ENCODE measurements around the gene CHRNA10. TPM values are rescaled to one million over a fixed set of nuclear protein-coding genes. Genes with fewer than 3 reads are reported as not detected.

CHRNA10 gene
- total RNA-seq, 1 donor from 2014 or later: not detected

- Histone ChIP-seq H3K27ac (no peak overlapping the region), H3K36me3 (no peaks in the 10 kb centered on the region), H3K4me3 (no peak overlapping the region), H3K4me1 (no peaks in the 10 kb centered on the region), H3K9me3 (no peaks in the 10 kb centered on the region), H3K27me3 (no peaks in the 10 kb centered on the region)
- no peak for DNase-seq (ENCODE audit: low spot score in 2 of 2)
- intact Hi-C loops (cut with DNase I): no loop called here
- TF ChIP-seq CTCF (IDR thresholded peaks at IDR 0.05): no peak
Observed at GRCh38 chr11:3616721-3617460, 54.3 kb downstream of the CHRNA10 start.

- TF ChIP-seq CTCF (IDR thresholded peaks at IDR 0.05): no peak
- no peaks in the 10 kb centered on the region for H3K36me3 ChIP-seq
- intact Hi-C loops (cut with DNase I): no loop called here
- DNase-seq (ENCODE audit: low spot score in 2 of 2): no peak
- no peaks in the 10 kb centered on the region for H3K4me1 ChIP-seq
- no peak overlapping the region for H3K27ac ChIP-seq
- H3K9me3 ChIP-seq: no peaks in the 10 kb centered on the region
- H3K4me3 ChIP-seq: no peak overlapping the region
- H3K27me3 ChIP-seq: no peaks in the 10 kb centered on the region
Observed at GRCh38 chr11:3615998-3616397, 55.2 kb downstream of the CHRNA10 start.

Other genes with a start within 250 kb of the CHRNA10 start
- not detected for gene ART5, start 29.4 kb downstream of the CHRNA10 start, total RNA-seq
- 5.6 TPM for gene ART1, start 26.3 kb downstream of the CHRNA10 start, total RNA-seq
- 36.3 TPM for gene NUP98, start 126.2 kb upstream of the CHRNA10 start, total RNA-seq
- gene PGAP2, start 137.2 kb upstream of the CHRNA10 start, total RNA-seq: 7.1 TPM
- 60.7 TPM for gene RHOG, start 169.6 kb upstream of the CHRNA10 start, total RNA-seq
- gene STIM1, start 184.3 kb upstream of the CHRNA10 start, total RNA-seq: 48.1 TPM

Data from ascending aorta (tissue), 2 donors.